HCT116 (cell line): ENCODE measurements around the gene LDLRAD4. TPM values are rescaled to one million over a fixed set of nuclear protein-coding genes. Genes with fewer than 3 reads are reported as not detected.

Experiments used
- ATAC-seq: fragments of 200-7000 bp; cut with Tn5 transposase; 2 replicates; pipeline ENCODE4 v1.9.1; 2020; ENCODE audit warnings: mild to moderate bottlenecking, moderate library complexity
- BruUV-seq: library from RNA; stranded (reverse); fragments of 400-500 nt; replicated peaks from 2 replicates; lab custom pipeline; 2021; lab: Mats Ljungman, UMichigan
- CTCF ChIA-PET: fragments of 300-600 bp; sonication (Branson Sonifier 250); formaldehyde crosslinking; loops from one replicate; lab custom pipeline; 2021; ENCODE audit warnings: antibody characterized with exemption; lab: Charles Lee
- POLR2A ChIA-PET: fragments of 300-600, 350-600 bp; sonication (Branson Sonifier 250); formaldehyde crosslinking; loops from one replicate; lab custom pipeline; 2021; ENCODE audit warnings: antibody characterized with exemption; lab: Charles Lee
- RAD21 ChIA-PET, 2 experiments: fragments of 300-600 bp; sonication (Branson Sonifier 250); formaldehyde crosslinking; loops; one replicate each; lab custom pipeline; 2023; ENCODE audit warnings: low total read pairs in 2 of 2; ENCODE audit not compliant: uncharacterized antibody in 2 of 2, unreplicated experiment in 2 of 2, low non-redundant PET in 1 of 2; lab: Charles Lee
- DNase-seq: peaks from one replicate; pipeline ENCODE4 v3.0.0-alpha.2; 2010; ENCODE audit warnings: low read depth, low spot score
- H2AFZ ChIP-seq: fragments of 200-600 bp; shearing (Covaris generic), sonication (generic); 2 replicates; pipeline ENCODE4 v1.6.1; 2017; ENCODE audit warnings: low read depth, mixed run types, mixed read lengths, antibody characterized with exemption, low read length; ENCODE audit not compliant: poor library complexity, severe bottlenecking
- H3K27ac ChIP-seq: 2 replicates; pipeline ENCODE4 v1.5.1; 2012; ENCODE audit warnings: low read depth, low read length
- H3K27me3 ChIP-seq: fragments of 200-600 bp; sonication (generic); 2 replicates; pipeline ENCODE4 v1.6.1; 2016; ENCODE audit warnings: mixed run types, low read length, mixed read lengths; ENCODE audit not compliant: insufficient read depth
- H3K36me3 ChIP-seq, 2 experiments: fragments of 200-500 bp in 1 of 2; fragments of 200-600 bp in 1 of 2; sonication (Bioruptor generic) in 1 of 2; sonication (generic) in 1 of 2; 2 replicates each; pipeline versions ENCODE4 v1.5.1 to v1.6.1; 2014 to 2016; ENCODE audit warnings: low read length in 2 of 2, inconsistent platforms in 1 of 2, mixed read lengths in 1 of 2, mixed run types in 1 of 2; ENCODE audit not compliant: insufficient read depth in 2 of 2, control insufficient read depth in 1 of 2
- H3K4me1 ChIP-seq, 2 experiments: fragments of 200-600 bp in 1 of 2; sonication (generic) in 1 of 2; 2 replicates each; pipeline versions ENCODE4 v1.5.1 to v1.6.1; 2012 to 2017; ENCODE audit warnings: low read length in 2 of 2, inconsistent platforms in 1 of 2, mild to moderate bottlenecking in 1 of 2, mixed read lengths in 1 of 2, mixed run types in 1 of 2, moderate library complexity in 1 of 2; ENCODE audit not compliant: insufficient read depth in 2 of 2, control insufficient read depth in 1 of 2
- H3K4me2 ChIP-seq: fragments of 200-600 bp; sonication (generic); 2 replicates; pipeline ENCODE4 v1.6.1; 2017; ENCODE audit warnings: mixed run types, low read length, mixed read lengths
- H3K4me3 ChIP-seq, 2 experiments: fragments of 200-600 bp in 1 of 2; sonication (generic) in 1 of 2; replicated peaks in 1 of 2; 2 replicates each; pipeline ENCODE4 v1.5.1; 2011 to 2016; ENCODE audit warnings: low read length in 2 of 2, control low read depth in 1 of 2, low read depth in 1 of 2, mild to moderate bottlenecking in 1 of 2, mixed read lengths in 1 of 2, mixed run types in 1 of 2
- H3K79me2 ChIP-seq: fragments of 200-600 bp; sonication (generic); 2 replicates; pipeline ENCODE4 v1.6.1; 2017; ENCODE audit warnings: mild to moderate bottlenecking, mixed run types, low read length, moderate library complexity, mixed read lengths; ENCODE audit not compliant: insufficient read depth
- H3K9ac ChIP-seq: fragments of 200-600 bp; sonication (generic); 2 replicates; pipeline ENCODE4 v1.6.1; 2016; ENCODE audit warnings: low read length, mixed read lengths
- H3K9me2 ChIP-seq: fragments of 200-600 bp; sonication (generic), shearing (Covaris generic); 2 replicates; pipeline ENCODE4 v1.6.1; 2017; ENCODE audit warnings: mixed run types, mild to moderate bottlenecking, moderate library complexity; ENCODE audit not compliant: insufficient read depth
- H3K9me3 ChIP-seq, 2 experiments: fragments of 200-500 bp in 1 of 2; fragments of 200-600 bp in 1 of 2; sonication (Bioruptor generic) in 1 of 2; sonication (generic) in 1 of 2; 2 replicates each; pipeline ENCODE4 v1.6.1; 2014 to 2017; ENCODE audit warnings: low read length in 2 of 2, mixed read lengths in 2 of 2, inconsistent platforms in 1 of 2, low read depth in 1 of 2, mild to moderate bottlenecking in 1 of 2, mixed run types in 1 of 2, moderate library complexity in 1 of 2; ENCODE audit not compliant: control insufficient read depth in 1 of 2, insufficient read depth in 1 of 2
- H4K20me1 ChIP-seq: fragments of 200-600 bp; sonication (generic), shearing (Covaris generic); 2 replicates; pipeline ENCODE4 v1.6.1; 2017; ENCODE audit warnings: mixed run types, mild to moderate bottlenecking, moderate library complexity; ENCODE audit not compliant: insufficient read depth
- CBX3 ChIP-seq: IDR thresholded peaks from 2 replicates; pipeline ENCODE4 v1.6.1; 2012; ENCODE audit warnings: low read depth
- CEBPB ChIP-seq: IDR thresholded peaks from 2 replicates; pipeline ENCODE4 v1.6.1; 2012; ENCODE audit warnings: low read depth
- EGR1 ChIP-seq: IDR thresholded peaks from 2 replicates; pipeline ENCODE4 v1.6.1; 2012; ENCODE audit warnings: low read depth
- EZH2 ChIP-seq: fragments of 200-600 bp; sonication (generic); IDR thresholded peaks from 2 replicates; pipeline ENCODE4 v1.6.1; 2017; ENCODE audit warnings: antibody characterized with exemption, mixed run types
- JUND ChIP-seq: IDR thresholded peaks from 2 replicates; pipeline ENCODE4 v1.6.1; 2012
- POLR2AphosphoS5 ChIP-seq: IDR thresholded peaks from 2 replicates; pipeline ENCODE4 v1.6.1; 2011; ENCODE audit warnings: mild to moderate bottlenecking, low read depth, low read length, moderate library complexity
- RAD21 ChIP-seq: IDR thresholded peaks from 2 replicates; pipeline ENCODE4 v1.6.1; 2012; ENCODE audit warnings: low read depth, mild to moderate bottlenecking
- SIN3A ChIP-seq: IDR thresholded peaks from 2 replicates; pipeline ENCODE4 v1.6.1; 2012; ENCODE audit warnings: low read depth
- SRF ChIP-seq: IDR thresholded peaks from 2 replicates; pipeline ENCODE4 v1.6.1; 2012; ENCODE audit warnings: low read depth
- TCF7L2 ChIP-seq: IDR thresholded peaks from 2 replicates; pipeline ENCODE4 v1.7.0; 2011; ENCODE audit warnings: borderline replicate concordance, inconsistent platforms; ENCODE audit not compliant: insufficient read depth, insufficient read length; ENCODE audit errors: extremely low read depth
- ZNF274 ChIP-seq: fragments of 200-500 bp; sonication (Bioruptor generic); IDR thresholded peaks from 2 replicates; pipeline ENCODE4 v1.6.1; 2014; ENCODE audit warnings: mild to moderate bottlenecking, low read depth, low read length, inconsistent platforms
- intact Hi-C: fragments of 100-400 bp; cut with micrococcal nuclease; formaldehyde crosslinking; loops from 2 replicates; pipeline ENCODE4 v1.10.0; 2022
- total RNA-seq: library from RNA; stranded (reverse); gene quantifications from one replicate; pipeline ENCODE4 v1.2.1, GENCODE V29; 2021; ENCODE audit not compliant: unreplicated experiment
- TF ChIP-seq, protein P1 (sequence below): IDR thresholded peaks from 2 replicates; pipeline ENCODE4 v1.6.1; 2011; ENCODE audit warnings: mild to moderate bottlenecking, low read length, moderate library complexity; ENCODE audit not compliant: insufficient replicate concordance; ENCODE audit errors: extremely low read depth
- TF ChIP-seq, protein P2 (sequence below): IDR thresholded peaks from 2 replicates; pipeline ENCODE4 v1.6.1; 2012
- TF ChIP-seq, protein P3 (sequence below): IDR thresholded peaks from 2 replicates; pipeline ENCODE4 v1.6.1; 2012

The LDLRAD4 gene
- total RNA-seq, 1 experiment from 2014 or later: 1.2 TPM

DNA sequence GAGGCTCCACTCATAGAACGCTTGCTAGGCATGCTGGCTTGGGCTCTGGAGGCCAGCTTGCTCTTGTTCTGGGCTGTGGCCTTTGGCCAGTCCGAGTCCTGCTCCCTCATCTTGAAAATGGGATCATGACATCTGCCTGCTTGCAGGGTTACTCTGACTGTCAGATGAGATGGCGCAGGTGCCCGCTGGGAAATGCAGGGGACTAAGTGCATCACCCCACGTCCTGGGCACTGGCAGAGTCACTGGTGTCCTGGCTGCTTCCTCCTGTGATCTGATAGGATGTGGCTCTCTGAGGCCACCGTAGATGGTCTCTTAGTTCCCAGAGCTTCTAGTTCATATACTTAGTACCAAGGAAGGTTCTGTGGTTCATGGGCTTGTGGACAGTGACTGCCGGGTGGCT, 18.5 kb downstream of the LDLRAD4 start:
- intact Hi-C loops: no loop called here
- no peaks in the 10 kb centered on the region for H3K79me2 ChIP-seq
- no peaks in the 10 kb centered on the region for H3K9me2 ChIP-seq
- no peak overlapping the region for H3K4me3 ChIP-seq
- DNase-seq (no peak), ATAC-seq (no peak)
- no TSS peak for BruUV-seq
- no peak overlapping the region for H2AFZ ChIP-seq
- H3K36me3 ChIP-seq: no peaks in the 10 kb centered on the region
- no peak overlapping the region for H3K4me2 ChIP-seq
- ChIA-PET RAD21 (no interaction called here), CTCF (no interaction called here), POLR2A (no interaction called here)
- no peaks in the 10 kb centered on the region for H3K9me3 ChIP-seq
- H3K27ac ChIP-seq: no peak overlapping the region
- TF ChIP-seq, protein P1, sequence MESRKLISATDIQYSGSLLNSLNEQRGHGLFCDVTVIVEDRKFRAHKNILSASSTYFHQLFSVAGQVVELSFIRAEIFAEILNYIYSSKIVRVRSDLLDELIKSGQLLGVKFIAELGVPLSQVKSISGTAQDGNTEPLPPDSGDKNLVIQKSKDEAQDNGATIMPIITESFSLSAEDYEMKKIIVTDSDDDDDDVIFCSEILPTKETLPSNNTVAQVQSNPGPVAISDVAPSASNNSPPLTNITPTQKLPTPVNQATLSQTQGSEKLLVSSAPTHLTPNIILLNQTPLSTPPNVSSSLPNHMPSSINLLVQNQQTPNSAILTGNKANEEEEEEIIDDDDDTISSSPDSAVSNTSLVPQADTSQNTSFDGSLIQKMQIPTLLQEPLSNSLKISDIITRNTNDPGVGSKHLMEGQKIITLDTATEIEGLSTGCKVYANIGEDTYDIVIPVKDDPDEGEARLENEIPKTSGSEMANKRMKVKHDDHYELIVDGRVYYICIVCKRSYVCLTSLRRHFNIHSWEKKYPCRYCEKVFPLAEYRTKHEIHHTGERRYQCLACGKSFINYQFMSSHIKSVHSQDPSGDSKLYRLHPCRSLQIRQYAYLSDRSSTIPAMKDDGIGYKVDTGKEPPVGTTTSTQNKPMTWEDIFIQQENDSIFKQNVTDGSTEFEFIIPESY: no peak
- TF ChIP-seq SIN3A: no peak
- no peak for TF ChIP-seq CBX3
- no peak for TF ChIP-seq POLR2AphosphoS5
- no peak for TF ChIP-seq JUND
- no peak for TF ChIP-seq TCF7L2
- TF ChIP-seq, protein P2, sequence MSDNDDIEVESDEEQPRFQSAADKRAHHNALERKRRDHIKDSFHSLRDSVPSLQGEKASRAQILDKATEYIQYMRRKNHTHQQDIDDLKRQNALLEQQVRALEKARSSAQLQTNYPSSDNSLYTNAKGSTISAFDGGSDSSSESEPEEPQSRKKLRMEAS: no peak
- TF ChIP-seq, protein P3, sequence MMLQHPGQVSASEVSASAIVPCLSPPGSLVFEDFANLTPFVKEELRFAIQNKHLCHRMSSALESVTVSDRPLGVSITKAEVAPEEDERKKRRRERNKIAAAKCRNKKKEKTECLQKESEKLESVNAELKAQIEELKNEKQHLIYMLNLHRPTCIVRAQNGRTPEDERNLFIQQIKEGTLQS: no peak
- TF ChIP-seq ZNF274: no peak
- TF ChIP-seq SRF: no peak
- no peak for TF ChIP-seq CEBPB
- TF ChIP-seq EGR1: no peak
- TF ChIP-seq EZH2: no peak
- no peak for TF ChIP-seq RAD21
- no peaks in the 10 kb centered on the region for H4K20me1 ChIP-seq
- H3K27me3 ChIP-seq: no peaks in the 10 kb centered on the region
- H3K4me1 ChIP-seq: peaks cover 6 to 9% of the 10 kb centered on the region in 2 experiments; a peak in 3 of 4 replicates
- no peak overlapping the region for H3K9ac ChIP-seq
